H54 (cell line): ENCODE data around the gene CAP2.

ENCODE experiments used
- DNase-seq: peaks from one replicate; pipeline ENCODE4 v3.0.0; 2011; ENCODE audit warnings: low spot score, mixed read lengths; ENCODE audit not compliant: insufficient read length
- FAIRE-seq: peaks from 3 replicates; lab custom pipeline; 2011; peaks lifted over from hg19 to GRCh38; lab: Jason Lieb, UNC
- POLR2A ChIP-seq: IDR thresholded peaks from 2 replicates; pipeline ENCODE4 v1.6.1; 2011; ENCODE audit warnings: low read depth, mild to moderate bottlenecking, low read length

The CAP2 gene

GRCh38 chr6:17497535-17498095 lies 104.2 kb downstream of the CAP2 start:
- TF ChIP-seq POLR2A, result no peak
- DNase-seq (no peak), FAIRE-seq (no peak)

DNA sequence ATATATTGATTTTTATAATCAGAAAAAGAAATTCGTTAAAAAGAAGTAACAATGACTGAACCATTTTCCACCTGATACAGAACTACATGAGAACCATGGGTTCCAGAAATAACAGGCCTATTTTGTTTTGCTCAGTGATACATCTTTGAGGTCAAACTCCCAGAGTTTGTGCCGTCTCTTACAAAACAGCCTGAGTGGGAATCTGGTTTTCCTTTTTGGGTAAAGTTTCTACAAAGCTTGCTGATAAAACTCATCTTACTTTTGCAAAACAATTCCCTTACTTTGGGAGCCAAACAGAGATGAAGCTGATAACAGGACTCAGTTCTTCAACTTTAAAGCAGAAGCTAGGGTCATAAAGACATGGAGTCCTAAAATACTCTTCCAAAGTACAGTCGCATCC lies 108.0 kb downstream of the CAP2 start:
- no peak for DNase-seq
- FAIRE-seq, result no peak
- no peak for TF ChIP-seq POLR2A

DNA sequence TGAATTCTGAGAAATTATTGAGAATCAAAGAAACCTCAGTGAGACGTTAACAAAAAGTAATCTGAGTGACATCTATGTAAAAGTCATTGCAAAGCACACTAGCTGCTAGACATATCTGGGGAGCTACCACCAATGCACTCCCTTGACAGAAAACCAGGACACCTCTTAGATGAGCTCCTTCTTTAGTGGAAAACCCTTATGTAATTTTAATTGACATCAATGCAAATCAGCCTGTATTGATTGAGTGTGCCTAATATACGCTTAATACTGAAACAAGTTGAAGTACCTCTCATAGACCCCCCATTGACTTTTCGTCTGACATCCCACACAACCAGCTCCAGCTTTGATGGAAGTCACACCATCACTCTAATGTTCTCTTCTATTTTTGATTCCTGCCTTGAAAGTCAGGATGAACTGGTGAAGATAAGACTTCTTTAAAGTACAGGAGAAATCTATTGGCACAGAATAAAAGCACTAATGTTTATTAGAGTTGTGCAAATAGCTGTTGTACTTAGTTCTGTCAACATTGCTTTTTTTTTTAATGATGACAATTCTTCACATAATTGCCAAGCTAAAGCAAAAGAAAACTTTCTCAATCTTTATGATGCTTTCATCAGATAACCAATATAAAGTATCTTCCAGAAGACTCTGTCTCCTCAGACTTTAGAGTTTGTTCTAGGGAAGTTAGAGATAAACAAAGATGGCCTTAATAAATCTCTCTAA lies 108.7 kb downstream of the CAP2 start:
- FAIRE-seq (no peak), DNase-seq (no peak)
- TF ChIP-seq POLR2A, result no peak

DNA sequence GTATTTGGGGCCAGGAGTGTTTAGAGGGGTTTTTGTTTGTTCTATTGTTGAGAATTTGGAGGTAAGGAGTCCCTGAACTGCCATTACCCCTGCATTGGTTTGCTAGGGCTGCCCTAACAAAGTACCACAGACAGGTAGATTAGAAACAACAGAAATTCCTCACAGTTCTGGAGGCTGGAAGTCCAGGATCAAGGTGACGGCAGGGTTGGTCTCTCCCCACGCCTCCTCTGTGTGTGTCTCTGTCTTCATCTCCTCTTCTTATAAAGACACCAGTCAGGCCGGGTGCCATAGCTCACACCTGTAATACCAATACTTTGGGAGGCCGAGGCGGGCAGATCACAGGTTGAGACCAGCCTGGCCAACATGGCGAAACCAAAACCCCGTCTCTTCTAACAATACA lies 109.7 kb downstream of the CAP2 start:
- no peak for TF ChIP-seq POLR2A
- DNase-seq (no peak), FAIRE-seq (no peak)

- FAIRE-seq (peak; percentile 27), DNase-seq (no peak)
- no peak for TF ChIP-seq POLR2A
Measured at GRCh38 chr6:17504005-17504404, 110.6 kb downstream of the CAP2 start.

GRCh38 chr6:17505062-17505476 lies 111.7 kb downstream of the CAP2 start:
- FAIRE-seq (peak; percentile 27), DNase-seq (no peak)

DNA sequence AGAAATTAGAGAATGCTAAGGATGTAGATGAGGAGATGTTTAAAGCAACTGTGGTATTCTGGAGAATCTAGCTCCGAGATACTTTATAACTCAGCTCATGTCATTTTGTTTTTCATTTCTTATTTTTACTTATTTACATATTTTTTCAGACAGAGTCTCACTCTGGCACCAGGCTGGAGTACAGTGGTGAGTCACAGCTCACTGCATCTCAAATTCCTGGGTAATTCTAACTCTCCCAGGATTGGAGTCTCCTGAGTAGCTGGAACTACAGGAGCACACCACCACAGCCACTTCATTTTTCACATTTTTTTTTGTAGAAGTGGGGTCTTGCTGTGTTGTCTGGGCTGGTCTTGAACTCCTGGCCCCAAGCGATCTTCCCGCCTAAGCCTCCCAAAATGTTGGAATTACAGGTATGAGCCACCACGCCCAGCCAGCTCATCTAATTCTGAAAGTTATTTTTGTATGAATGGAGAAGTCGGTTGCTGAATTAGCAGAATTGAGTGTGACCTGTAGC lies 112.4 kb downstream of the CAP2 start:
- peak; percentile 26 for DNase-seq
- FAIRE-seq, result no peak
- no peak for TF ChIP-seq POLR2A

More at GRCh38 chr6:17505062-17505476, 111.7 kb downstream of the CAP2 start:
- TF ChIP-seq POLR2A, result no peak

- DNase-seq (no peak), FAIRE-seq (no peak)
- TF ChIP-seq POLR2A, result no peak
Measured at GRCh38 chr6:17506531-17506930, 113.1 kb downstream of the CAP2 start.

- DNase-seq (no peak), FAIRE-seq (no peak)
- no peak for TF ChIP-seq POLR2A
Measured at GRCh38 chr6:17506962-17507361, 113.6 kb downstream of the CAP2 start.

GRCh38 chr6:17511084-17511483 lies 117.7 kb downstream of the CAP2 start:
- FAIRE-seq, result no peak
- no peak for TF ChIP-seq POLR2A
- no peak for DNase-seq

DNA sequence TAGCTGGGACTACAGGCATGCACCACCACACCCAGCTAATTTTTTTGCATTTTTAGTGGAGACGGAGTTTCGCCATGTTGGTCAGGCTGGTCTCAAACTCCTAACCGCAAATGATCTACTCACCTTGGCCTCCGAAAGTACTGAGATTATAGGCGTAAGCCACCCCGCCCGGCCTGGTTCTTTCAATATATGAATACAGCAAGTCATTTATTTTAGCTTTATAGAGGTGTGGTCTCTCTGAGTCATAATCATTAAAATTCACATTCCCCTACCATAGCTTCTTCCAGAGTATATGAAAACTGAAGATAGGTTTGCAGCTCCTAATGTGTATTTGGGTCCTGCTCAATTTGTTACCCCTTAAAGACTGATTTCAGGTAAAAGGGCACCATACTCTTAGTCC lies 118.2 kb downstream of the CAP2 start:
- no peak for TF ChIP-seq POLR2A
- FAIRE-seq, result no peak
- DNase-seq, result no peak

DNA sequence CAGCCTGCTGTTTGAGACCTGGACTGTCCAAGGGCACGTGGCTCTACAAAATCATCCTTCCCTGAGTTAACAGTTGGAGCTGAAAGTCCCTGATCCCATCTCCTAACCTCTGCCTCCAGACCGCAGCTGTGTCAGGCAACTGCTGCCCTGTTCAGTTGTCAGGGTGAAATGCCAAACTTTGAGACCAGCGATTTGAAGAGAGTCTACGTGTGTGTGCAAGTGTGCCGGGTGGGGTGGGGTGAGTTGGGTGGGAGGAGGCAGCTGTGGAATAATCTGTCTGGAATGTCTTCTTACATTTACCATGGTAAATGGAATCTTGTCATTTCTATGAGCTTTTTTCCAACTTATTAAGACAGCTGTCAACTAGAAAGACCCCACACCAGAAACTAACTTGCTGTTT lies 125.7 kb downstream of the CAP2 start:
- FAIRE-seq, result no peak
- no peak for DNase-seq
- TF ChIP-seq POLR2A, result no peak

DNA sequence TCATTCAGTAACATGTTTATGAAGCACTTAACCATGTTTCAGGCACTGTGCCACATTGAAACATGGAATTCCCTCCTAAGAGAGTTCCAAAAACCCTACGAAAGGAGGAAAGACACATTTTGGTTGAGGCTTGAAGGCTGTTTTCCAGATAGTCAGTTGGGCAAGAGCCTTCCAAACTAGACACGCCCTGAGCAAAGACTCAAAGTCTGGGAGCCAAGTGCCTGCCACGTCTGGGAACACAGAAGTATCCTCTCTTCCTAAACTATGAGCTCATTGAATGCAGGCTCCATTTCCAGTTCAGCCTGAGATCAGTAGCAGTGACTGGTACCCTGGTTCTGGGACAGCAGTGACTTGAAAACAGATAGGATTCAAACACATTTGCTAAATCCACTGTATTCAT lies 132.2 kb downstream of the CAP2 start:
- DNase-seq (no peak), FAIRE-seq (no peak)
- TF ChIP-seq POLR2A, result no peak

DNA sequence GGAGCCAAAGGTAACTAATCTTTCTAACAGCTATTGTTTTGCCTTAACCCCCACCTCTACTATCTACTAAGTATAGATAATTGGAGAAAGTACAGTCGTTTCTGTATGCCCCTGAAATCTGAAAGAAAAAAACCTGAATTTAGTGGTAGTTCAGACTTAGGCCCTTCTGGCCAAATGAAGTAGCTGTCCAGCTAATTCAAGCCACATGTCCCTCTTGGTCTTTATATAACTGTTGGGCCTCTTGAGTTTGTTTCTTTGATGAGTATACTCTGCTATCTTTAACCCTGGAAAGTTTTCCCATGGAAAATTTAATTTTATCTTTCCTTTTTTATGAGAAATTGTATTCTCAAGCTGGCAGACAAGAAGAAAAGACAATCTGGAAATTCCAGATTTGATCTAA lies 133.7 kb downstream of the CAP2 start:
- FAIRE-seq, result no peak
- no peak for TF ChIP-seq POLR2A
- no peak for DNase-seq
